Endometrial microvascular endothelial cells (primary cell): ENCODE measurements around the gene TMEM145. TPM values are rescaled to one million over a fixed set of nuclear protein-coding genes. Genes with fewer than 3 reads are reported as not detected.
"Not testable (repeated sequence)": the region's sequence is repeated elsewhere in the genome, so short reads cannot be mapped to it uniquely, and the experiment has no call there.

Experiments used
- in situ Hi-C: cut with HindIII; loops from 2 replicates; pipeline ENCODE4 v1.10.0; 2017; ENCODE audit warnings: low sequenced_read_pairs, low pct_unique_long_range_greater_than_20kb; ENCODE audit errors: inconsistent ontology term
- total RNA-seq: library from RNA; depleted of rRNA; stranded (reverse); fragments of >200 nt; gene quantifications from one replicate; pipeline ENCODE4 v1.2.3, GENCODE V29; 2015; ENCODE audit errors: inconsistent ontology term

The TMEM145 gene
- total RNA-seq: not detected

- in situ Hi-C loops: no loop called here
Measured at GRCh38 chr19:42313096-42313839, at the start of gene TMEM145. TSS of gene TMEM145 (plus strand) at chr19:42313309. CDS start at chr19:42313377, 68 bp downstream.

- in situ Hi-C loops: not testable (repeated sequence)
Measured at GRCh38 chr19:42266105-42266504, 47.0 kb upstream of the TMEM145 start.

- in situ Hi-C loops: not testable (repeated sequence)
Measured at GRCh38 chr19:42266928-42267603, 46.0 kb upstream of the TMEM145 start.

- in situ Hi-C loops: no loop called here
Measured at GRCh38 chr19:42267644-42268141, 45.4 kb upstream of the TMEM145 start.

GRCh38 chr19:42268142-42268703, 44.9 kb upstream of the TMEM145 start:
- in situ Hi-C loops: no loop called here

- in situ Hi-C loops: no loop called here
Measured at GRCh38 chr19:42268704-42269477, 44.2 kb upstream of the TMEM145 start, which contains the start of gene CIC. TSS of gene CIC (plus strand) at chr19:42269252. CDS start at chr19:42271784, 2,532 bp downstream.

- in situ Hi-C loops: no loop called here
Measured at GRCh38 chr19:42269478-42270345, 43.4 kb upstream of the TMEM145 start.

GRCh38 chr19:42270346-42271044, 42.6 kb upstream of the TMEM145 start:
- in situ Hi-C loops: no loop called here

GRCh38 chr19:42271045-42271419, 42.1 kb upstream of the TMEM145 start:
- in situ Hi-C loops: no loop called here

- in situ Hi-C loops: no loop called here
Measured at GRCh38 chr19:42271861-42272534, 41.1 kb upstream of the TMEM145 start.

GRCh38 chr19:42272535-42272897, 40.6 kb upstream of the TMEM145 start:
- in situ Hi-C loops: no loop called here

- in situ Hi-C loops: no loop called here
Measured at GRCh38 chr19:42272989-42273406, 40.1 kb upstream of the TMEM145 start.

GRCh38 chr19:42273407-42274064, 39.6 kb upstream of the TMEM145 start:
- in situ Hi-C loops: no loop called here

GRCh38 chr19:42274065-42274682, 38.9 kb upstream of the TMEM145 start:
- in situ Hi-C loops: no loop called here

GRCh38 chr19:42275103-42275502, 38.0 kb upstream of the TMEM145 start:
- in situ Hi-C loops: no loop called here

- in situ Hi-C loops: no loop called here
Measured at GRCh38 chr19:42275517-42275916, 37.6 kb upstream of the TMEM145 start.
